Occipital lobe (tissue), 2 donors: ENCODE results near the gene CCDC47. TPM values are rescaled to one million over a fixed set of nuclear protein-coding genes. Genes with fewer than 3 reads are reported as not detected.

ENCODE experiments used
- DNase-seq: peaks from one replicate; lab custom pipeline; 2025; lab: John Stamatoyannopoulos, UW
- total RNA-seq: library from RNA; depleted of rRNA; stranded (reverse); fragments of >200 nt; gene quantifications from one replicate; pipeline ENCODE4 v1.2.3, GENCODE V29; 2014

Gene CCDC47
- total RNA-seq, 1 donor from 2014 or later = 49.9 TPM

GRCh38 chr17:63783522-63783921 lies 10.1 kb upstream of the CCDC47 start:
- no peak for DNase-seq

GRCh38 chr17:63780928-63781327 lies 7.5 kb upstream of the CCDC47 start:
- DNase-seq = no peak

- DNase-seq = no peak
These were observed 7.1 kb upstream of the CCDC47 start for GRCh38 chr17:63780507-63780906.

- no peak for DNase-seq
These were observed 2.0 kb upstream of the CCDC47 start for GRCh38 chr17:63775420-63775819.

- no peak for DNase-seq
These were observed 1.5 kb upstream of the CCDC47 start for GRCh38 chr17:63774969-63775265.

- peak; percentile 61 for DNase-seq
These were observed 958 bp upstream of the CCDC47 start, which contains the start of gene DDX42 for GRCh38 chr17:63774141-63774968. DDX42 (plus strand) TSS chr17:63774170; CDS start chr17:63787050, 12,880 bp downstream.

GRCh38 chr17:63772801-63773271 lies 561 bp downstream of the CCDC47 start:
- DNase-seq = no peak

GRCh38 chr17:63768433-63768832 lies 5.0 kb downstream of the CCDC47 start:
- DNase-seq = no peak

GRCh38 chr17:63766754-63767153 lies 6.6 kb downstream of the CCDC47 start:
- DNase-seq = no peak

GRCh38 chr17:63764716-63765115 lies 8.7 kb downstream of the CCDC47 start:
- no peak for DNase-seq

GRCh38 chr17:63762161-63763078 lies 11.0 kb downstream of the CCDC47 start:
- no peak for DNase-seq

GRCh38 chr17:63760771-63761539 lies 12.4 kb downstream of the CCDC47 start:
- no peak for DNase-seq

- DNase-seq = no peak
These were observed 15.0 kb downstream of the CCDC47 start for GRCh38 chr17:63758428-63758827.

- DNase-seq = no peak
These were observed 19.4 kb downstream of the CCDC47 start for GRCh38 chr17:63754046-63754445.

- DNase-seq = no peak
These were observed 20.2 kb downstream of the CCDC47 start for GRCh38 chr17:63753215-63753614.

- no peak for DNase-seq
These were observed 20.7 kb downstream of the CCDC47 start for GRCh38 chr17:63752707-63753106.

GRCh38 chr17:63751806-63752205 lies 21.6 kb downstream of the CCDC47 start:
- no peak for DNase-seq

GRCh38 chr17:63741408-63742173 lies 31.8 kb downstream of the CCDC47 start, which contains the start of gene STRADA:
STRADA (minus strand) TSS chr17:63741799; CDS start chr17:63728369, 13,430 bp downstream.
- DNase-seq = peak; percentile 96

GRCh38 chr17:63741143-63741407 lies 32.3 kb downstream of the CCDC47 start:
- DNase-seq = peak; percentile 45

- no peak for DNase-seq
These were observed 32.8 kb downstream of the CCDC47 start for GRCh38 chr17:63740464-63741142.
